Frontal cortex (tissue), 4 donors: ENCODE measurements around the gene ASB16. TPM values are rescaled to one million over a fixed set of nuclear protein-coding genes. Genes with fewer than 3 reads are reported as not detected.

Source experiments
- DNase-seq, 2 donors: peaks; one replicate each; pipeline ENCODE4 v3.0.0; 2012; ENCODE audit warnings: low spot score in 2 of 2
- FAIRE-seq: peaks from 2 replicates; lab custom pipeline; 2012; peaks lifted over from hg19 to GRCh38; lab: Jason Lieb, UNC
- total RNA-seq: library from RNA; depleted of rRNA; stranded (reverse); fragments of >200 nt; gene quantifications from one replicate; pipeline ENCODE4 v1.2.3, GENCODE V29; 2014
- donor health status: control.
- donor health status: control.
- donor health status: control.

The ASB16 gene
- total RNA-seq, 1 donor from 2014 or later, result not detected

- FAIRE-seq, result no peak
- no peak for DNase-seq
Observed at GRCh38 chr17:44204441-44204882, 34.0 kb downstream of the ASB16 start.

DNA sequence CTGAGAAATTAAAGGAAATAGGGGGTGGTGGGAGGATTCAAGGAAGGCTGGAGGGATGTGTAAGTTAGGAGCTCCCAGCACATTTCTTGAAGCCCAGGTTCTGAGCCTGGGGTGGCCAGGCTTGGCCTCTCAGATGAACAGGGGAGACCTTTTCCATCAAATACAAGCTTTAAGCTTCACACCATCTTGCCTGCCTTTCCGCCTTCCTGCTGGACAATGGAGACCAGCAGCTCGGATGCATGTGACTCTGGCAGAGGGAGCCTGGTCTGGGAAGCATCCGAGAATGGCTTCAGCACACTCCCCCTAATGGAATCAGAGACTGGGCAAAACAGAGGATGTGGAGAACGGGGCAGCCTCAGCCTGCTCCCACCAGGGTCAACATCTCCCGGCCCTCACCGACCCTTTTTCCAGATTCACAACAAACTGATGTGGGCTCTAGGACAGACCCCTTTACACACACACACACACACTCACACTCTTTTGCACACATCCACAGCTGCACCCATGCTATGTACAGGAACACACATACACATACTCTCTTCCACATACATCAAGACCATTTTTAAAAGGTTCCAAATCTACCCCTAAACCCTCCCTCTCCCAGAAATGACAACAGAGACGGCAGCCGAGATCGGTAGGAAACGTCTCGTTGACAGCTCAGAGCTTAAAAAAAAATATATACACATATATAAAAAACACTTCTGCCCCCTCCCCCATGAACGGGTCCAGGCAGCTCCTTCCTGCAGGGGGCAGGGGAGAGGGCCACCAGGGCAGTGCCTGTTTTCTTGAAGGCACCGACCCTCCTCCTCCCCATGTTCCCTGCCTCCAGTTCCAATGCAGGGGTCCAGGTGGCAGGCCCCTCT is 35.7 kb downstream of the ASB16 start:
- no peak for FAIRE-seq
- no peak for DNase-seq

- DNase-seq, result no peak
- no peak for FAIRE-seq
Observed at GRCh38 chr17:44206825-44207155, 36.3 kb downstream of the ASB16 start.

DNA sequence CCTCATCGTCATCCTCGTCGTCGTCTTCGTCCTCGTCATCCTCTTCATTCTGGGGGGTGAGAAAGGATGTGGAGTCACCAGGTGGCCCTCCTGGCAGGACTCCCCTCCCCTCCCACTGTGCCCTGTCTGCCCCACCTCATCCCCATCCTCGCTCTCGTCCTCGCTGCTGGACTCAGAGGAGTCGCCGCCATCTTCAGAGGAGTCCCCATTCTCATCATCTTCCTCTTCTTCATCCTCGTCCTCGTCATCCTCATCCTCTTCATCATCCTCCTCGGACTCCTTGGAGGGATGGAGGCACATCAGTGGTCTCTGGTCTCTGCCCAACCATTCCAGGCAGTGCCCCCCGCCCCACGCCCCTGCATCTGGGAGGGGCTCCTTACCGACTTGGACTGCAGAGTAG is 36.8 kb downstream of the ASB16 start:
- no peak for FAIRE-seq

DNA sequence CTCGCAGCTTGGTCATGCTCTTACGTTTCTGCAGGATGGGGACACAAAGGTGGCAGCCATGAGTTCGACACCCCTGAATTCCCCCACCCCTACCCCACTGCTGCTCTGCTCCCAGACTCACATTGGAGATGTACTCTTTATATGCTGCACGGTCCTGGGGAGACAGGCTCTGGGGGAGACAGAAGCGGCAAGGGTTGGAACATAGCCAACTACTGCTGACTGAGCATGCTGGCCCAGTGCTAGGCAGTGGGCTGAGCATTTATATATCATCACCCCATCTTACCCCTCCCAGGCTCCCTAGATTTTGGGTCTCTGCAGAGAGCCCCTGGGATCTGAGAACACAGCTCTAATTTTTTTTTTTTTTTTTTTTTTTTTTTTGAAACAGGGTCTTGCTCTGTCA is 37.2 kb downstream of the ASB16 start:
- DNase-seq (no peak), FAIRE-seq (no peak)

More for the DNA sequence above, 36.8 kb downstream of the ASB16 start:
- DNase-seq, result no peak

DNA sequence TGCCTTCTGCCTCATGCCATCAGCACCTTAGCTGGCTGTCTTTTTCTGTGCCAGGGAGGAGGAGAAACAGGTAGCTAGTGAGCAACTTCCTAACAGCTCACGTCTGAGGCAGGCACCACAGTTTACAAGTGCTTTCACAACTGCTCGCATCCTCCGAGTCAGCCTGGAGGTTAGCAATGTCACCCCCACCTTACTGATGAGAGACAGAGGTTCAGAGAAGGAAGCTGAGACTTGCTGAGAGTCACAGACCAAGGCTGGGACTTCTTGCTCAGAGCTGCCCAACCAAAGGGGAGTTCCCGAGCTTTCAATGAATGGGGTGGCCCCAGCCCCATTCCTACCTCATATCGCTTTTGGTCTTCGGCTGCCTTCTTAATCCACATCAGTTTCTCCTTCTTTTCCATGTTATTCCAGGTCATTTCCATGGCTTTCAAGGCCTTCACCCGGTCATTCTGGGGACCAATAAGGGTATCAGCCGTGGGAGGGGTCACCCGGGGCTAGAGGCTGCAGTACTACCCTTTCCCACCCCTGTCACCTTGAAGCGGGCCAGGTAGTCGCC is 39.4 kb downstream of the ASB16 start:
- DNase-seq (no peak), FAIRE-seq (no peak)

- DNase-seq (peak; percentile 94 to 97), FAIRE-seq (no peak)
Observed at GRCh38 chr17:44210342-44211192, 40.1 kb downstream of the ASB16 start.

GRCh38 chr17:44211281-44212265 is 41.1 kb downstream of the ASB16 start:
- FAIRE-seq (no peak), DNase-seq (no peak)

DNA sequence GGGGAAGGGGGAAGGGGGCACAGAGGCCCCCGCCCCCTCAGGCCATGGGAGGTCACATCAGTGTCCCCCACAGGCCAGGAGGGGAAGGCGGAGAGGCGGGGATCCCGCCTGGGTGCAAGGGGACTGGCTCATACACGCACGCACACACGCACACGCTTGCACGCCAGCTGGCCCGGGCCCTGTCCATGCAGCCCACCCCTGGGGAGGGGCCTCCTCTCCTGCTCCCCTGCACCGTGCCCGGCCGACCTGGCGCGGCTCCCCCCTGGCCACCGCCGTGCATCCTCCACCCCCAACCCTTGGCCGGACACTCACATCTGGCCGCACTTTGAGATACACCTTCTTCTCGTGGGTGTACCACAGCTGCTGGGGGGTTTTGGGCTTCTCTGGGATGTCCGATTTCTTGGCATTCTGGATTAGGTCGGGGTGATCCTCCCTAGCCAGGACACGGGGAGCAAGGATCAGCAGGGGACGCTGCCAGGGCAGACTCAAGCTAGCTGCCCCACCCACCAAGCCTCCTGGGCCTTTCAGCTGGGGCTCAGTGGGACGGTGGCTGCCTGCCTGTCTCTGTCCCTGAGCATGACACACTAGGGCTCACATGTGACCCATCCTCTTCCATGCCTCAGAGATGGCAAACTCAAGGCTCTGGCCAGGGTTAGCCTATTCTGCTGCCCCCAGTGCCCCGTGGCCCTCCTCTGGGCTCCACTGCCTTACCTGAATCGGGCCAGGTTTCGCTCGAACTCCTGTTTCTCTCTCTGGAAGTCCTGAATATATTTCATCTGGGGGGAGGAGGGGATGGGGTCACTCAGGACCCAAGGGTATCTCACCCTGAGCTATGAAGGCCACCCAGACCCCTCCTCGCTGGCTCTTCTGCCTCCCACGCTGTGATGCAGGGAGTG is 42.3 kb downstream of the ASB16 start:
- FAIRE-seq (no peak), DNase-seq (no peak)

- FAIRE-seq, result no peak
- DNase-seq, result no peak
Observed at GRCh38 chr17:44213403-44214229, 43.1 kb downstream of the ASB16 start.

DNA sequence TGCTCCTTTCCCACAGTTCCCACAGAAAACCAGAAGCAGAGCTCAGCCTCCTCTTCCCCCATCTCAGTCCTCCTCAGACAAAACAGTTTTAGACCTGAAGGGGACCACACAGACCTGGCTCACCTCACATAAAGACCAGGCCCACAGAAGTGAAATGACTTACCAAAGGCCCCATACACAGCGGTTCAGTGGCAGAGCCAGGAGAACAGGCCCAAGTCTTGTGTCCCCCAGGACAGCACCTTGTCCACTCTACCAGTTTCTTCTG is 43.7 kb downstream of the ASB16 start:
- DNase-seq (no peak), FAIRE-seq (no peak)

DNA sequence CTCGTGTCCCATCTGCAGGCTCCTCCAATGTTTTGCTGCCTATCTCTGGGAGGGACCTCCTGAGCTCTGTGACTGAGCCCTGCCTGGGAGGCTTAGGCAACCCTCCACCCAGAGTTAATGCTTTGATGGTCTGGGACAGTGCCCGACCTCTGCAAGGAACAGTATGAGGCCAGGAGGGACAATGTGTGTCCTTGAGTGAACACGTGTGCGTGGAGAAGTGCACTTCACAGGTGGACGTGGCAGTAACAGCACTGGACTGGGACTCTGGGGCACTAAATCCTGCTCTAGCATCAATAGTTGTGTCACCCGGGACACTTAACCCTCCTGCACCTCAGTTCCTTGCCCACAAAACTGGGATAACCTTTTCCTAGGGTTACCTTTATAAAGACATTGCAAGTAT is 44.4 kb downstream of the ASB16 start:
- DNase-seq (no peak), FAIRE-seq (no peak)

GRCh38 chr17:44216173-44216572 is 45.7 kb downstream of the ASB16 start:
- no peak for DNase-seq
- no peak for FAIRE-seq

GRCh38 chr17:44216694-44217093 is 46.2 kb downstream of the ASB16 start:
- FAIRE-seq, result no peak
- no peak for DNase-seq

GRCh38 chr17:44217738-44218343 is 47.3 kb downstream of the ASB16 start:
- DNase-seq (no peak), FAIRE-seq (no peak)

GRCh38 chr17:44218344-44219107 is 48.0 kb downstream of the ASB16 start:
- FAIRE-seq (no peak), DNase-seq (peak; percentile 94 to 96)

- FAIRE-seq (no peak), DNase-seq (peak; percentile 66 to 80)
Observed at GRCh38 chr17:44219108-44219615, 48.7 kb downstream of the ASB16 start.
